Esophagus squamous epithelium (tissue), 5 donors: ENCODE measurements around the gene GPR146. TPM values are rescaled to one million over a fixed set of nuclear protein-coding genes. Genes with fewer than 3 reads are reported as not detected.
"Not testable (repeated sequence)": the region's sequence is repeated elsewhere in the genome, so short reads cannot be mapped to it uniquely, and the experiment has no call there.

ENCODE experiments used
- DNase-seq: peaks from one replicate; lab custom pipeline; 2025; lab: John Stamatoyannopoulos, UW
- H3K27ac ChIP-seq, 4 donors: fragments of 200-600 bp; sonication (generic); one replicate each; pipeline ENCODE4 v1.5.1; 2016 to 2019; ENCODE audit warnings: mild to moderate bottlenecking in 1 of 4
- H3K27me3 ChIP-seq, 4 donors: fragments of 200-600 bp; sonication (generic); 1 replicate in 3 of 4; 2 replicates in 1 of 4; pipeline versions ENCODE4 v1.5.1 to v1.6.0; 2017 to 2021; ENCODE audit warnings: antibody characterized with exemption in 1 of 4
- H3K36me3 ChIP-seq, 3 donors: fragments of 200-600 bp; sonication (generic); one replicate each; pipeline ENCODE4 v1.5.1; 2016 to 2019
- H3K4me1 ChIP-seq, 3 donors: fragments of 200-600 bp; sonication (generic); one replicate each; pipeline ENCODE4 v1.5.1; 2017 to 2019
- H3K4me3 ChIP-seq, 4 donors: fragments of 200-600 bp; sonication (generic); 1 replicate in 3 of 4; 2 replicates in 1 of 4; pipeline ENCODE4 v1.5.1; 2016 to 2019; ENCODE audit warnings: mild to moderate bottlenecking in 2 of 4, moderate library complexity in 1 of 4
- H3K9me3 ChIP-seq, 3 donors: fragments of 200-600 bp; sonication (generic); one replicate each; pipeline ENCODE4 v1.5.1; 2016 to 2019
- POLR2A ChIP-seq, 4 donors: fragments of 450-650 bp; IDR thresholded peaks; one replicate each; pipeline ENCODE4 v1.6.1; 2017; ENCODE audit warnings: antibody characterized with exemption in 4 of 4, mild to moderate bottlenecking in 4 of 4, moderate library complexity in 3 of 4
- WGBS, 2 donors: methylation state at CpG; one replicate each; pipeline ENCODE4 v1.1.5; 2018; 5-methylcytosine and 5-hydroxymethylcytosine counted together
- intact Hi-C: fragments of 100-400 bp; cut with DNase I; formaldehyde crosslinking; loops from one replicate; pipeline ENCODE4 v1.15.0; 2022
- total RNA-seq, 4 donors: library from RNA; depleted of rRNA; stranded (reverse); fragments of >200 nt; gene quantifications; one replicate each; pipeline ENCODE4 v1.1.0, GENCODE V29; 2016
- TF ChIP-seq, protein P1 (sequence below), 6 experiments: fragments of 450-650 bp in 4 of 6; fragments of 200-600 bp in 2 of 6; sonication (generic) in 2 of 6; IDR thresholded peaks; one replicate each; pipeline ENCODE4 v1.5.1; 2016 to 2019; ENCODE audit warnings: antibody characterized with exemption in 6 of 6, mild to moderate bottlenecking in 4 of 6, moderate library complexity in 4 of 6
- donor health status: DM: yes; HTN: yes; CAD: no.

The GPR146 gene
- total RNA-seq, 4 donors from 2014 or later = 1.1 to 12.8 (median 3.5) TPM

DNA sequence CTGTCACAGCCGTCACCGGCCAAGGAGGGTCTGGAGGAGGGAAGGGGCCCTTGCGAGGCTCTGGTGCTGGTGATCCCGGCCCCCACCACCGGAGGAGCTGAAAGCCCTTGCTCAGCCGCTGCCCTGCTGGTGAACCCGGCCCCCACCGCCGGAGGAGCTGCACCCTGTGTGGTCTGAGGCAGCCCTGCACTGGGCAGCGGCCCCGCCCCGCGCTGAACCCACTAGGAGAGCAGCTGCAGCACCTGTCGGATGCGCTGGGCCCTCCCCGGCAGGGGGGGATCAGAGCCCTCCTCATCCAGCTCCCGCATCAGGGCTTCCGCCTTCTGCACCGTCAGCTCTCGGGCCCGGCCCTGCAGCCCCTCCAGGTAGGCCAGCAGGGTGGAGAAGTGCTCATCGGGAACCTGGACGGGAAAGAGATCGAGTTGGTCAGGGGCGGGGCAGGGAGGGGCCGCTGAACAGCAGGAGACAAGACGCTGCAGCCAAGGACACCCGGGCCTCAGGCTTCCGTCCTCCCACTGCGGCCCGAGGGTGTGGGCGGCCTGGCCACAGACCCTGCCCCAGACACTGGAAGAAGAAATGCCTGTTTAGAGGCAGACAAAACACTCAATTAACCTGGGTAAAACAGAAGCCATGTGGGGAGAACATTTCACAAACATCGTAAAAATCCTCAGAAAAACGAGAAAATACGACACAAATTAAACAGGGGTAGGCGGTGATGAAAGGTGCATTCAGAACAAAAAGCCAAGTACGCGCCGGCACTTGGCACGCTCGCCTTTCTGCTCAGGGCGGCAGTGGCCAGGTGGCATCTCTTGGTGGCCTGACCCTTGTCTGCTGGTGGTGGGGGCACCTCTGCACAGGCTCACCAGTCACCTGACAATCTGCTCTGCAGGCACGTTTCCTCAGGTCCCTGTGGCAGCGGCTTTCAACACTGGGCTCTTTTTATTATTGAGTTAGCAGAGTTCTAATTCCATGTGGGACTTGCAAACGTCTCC lies 46.6 kb upstream of the GPR146 start:
- Histone ChIP-seq H3K36me3 (peaks cover 0 to 47% (median 13%) of the 10 kb centered on the region in 3 donors), H3K4me3 (no peak overlapping the region), H3K27ac (no peak overlapping the region), H3K27me3 (peaks cover 0 to 2% (median 0%) of the 10 kb centered on the region in 4 donors), H3K4me1 (peaks cover 3 to 14% (median 4%) of the 10 kb centered on the region in 3 donors), H3K9me3 (no peaks in the 10 kb centered on the region)
- TF ChIP-seq POLR2A (IDR thresholded peaks at IDR 0.05) = no peak
- TF ChIP-seq, protein P1, sequence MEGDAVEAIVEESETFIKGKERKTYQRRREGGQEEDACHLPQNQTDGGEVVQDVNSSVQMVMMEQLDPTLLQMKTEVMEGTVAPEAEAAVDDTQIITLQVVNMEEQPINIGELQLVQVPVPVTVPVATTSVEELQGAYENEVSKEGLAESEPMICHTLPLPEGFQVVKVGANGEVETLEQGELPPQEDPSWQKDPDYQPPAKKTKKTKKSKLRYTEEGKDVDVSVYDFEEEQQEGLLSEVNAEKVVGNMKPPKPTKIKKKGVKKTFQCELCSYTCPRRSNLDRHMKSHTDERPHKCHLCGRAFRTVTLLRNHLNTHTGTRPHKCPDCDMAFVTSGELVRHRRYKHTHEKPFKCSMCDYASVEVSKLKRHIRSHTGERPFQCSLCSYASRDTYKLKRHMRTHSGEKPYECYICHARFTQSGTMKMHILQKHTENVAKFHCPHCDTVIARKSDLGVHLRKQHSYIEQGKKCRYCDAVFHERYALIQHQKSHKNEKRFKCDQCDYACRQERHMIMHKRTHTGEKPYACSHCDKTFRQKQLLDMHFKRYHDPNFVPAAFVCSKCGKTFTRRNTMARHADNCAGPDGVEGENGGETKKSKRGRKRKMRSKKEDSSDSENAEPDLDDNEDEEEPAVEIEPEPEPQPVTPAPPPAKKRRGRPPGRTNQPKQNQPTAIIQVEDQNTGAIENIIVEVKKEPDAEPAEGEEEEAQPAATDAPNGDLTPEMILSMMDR (IDR thresholded peaks at IDR 0.05) = no peak
- intact Hi-C loops = loop anchor here (10.0 kb wide), 1 partner anchor 177 kb away; no protein-coding TSS in a partner anchor
- no peak for DNase-seq
- WGBS, 2 donors = 86 to 87% methylated on average over 13 to 14 of the region's 45 CpGs

DNA sequence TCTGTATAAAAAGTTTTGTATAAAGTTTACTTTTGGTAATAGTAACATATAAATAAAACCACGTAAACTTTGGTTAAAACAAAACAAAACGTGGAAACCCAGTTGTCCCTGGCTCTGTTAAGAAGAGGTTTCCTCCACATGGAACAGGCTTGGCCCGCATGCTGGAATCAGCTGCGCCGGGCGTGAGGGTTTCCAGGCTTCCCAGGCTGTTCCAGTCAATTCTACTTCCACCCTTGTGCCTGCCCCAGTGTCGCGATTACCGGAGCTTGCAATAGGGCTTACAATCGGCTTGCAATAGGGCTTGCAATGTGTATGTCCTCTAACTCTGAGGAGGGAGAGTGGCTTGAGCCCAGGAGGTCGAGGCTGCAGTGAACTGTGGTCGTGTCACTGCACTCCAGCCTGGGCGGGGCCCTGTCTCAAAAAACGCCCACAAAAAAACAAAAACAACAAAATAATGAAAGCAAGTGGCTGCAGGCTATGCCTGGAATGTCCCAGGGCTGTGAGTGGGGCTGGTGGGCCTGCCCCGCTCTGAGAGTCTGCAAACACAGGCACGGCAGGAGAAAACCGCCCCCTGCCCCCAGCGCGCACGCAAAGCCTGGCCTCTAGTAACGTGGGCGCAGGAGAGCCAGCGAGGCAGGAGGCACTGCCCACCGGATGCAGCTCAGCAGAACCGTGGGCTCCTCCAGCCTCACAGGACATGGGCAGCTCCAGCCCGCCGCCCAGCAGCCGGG lies 45.0 kb upstream of the GPR146 start:
- no peak overlapping the region for H3K27ac ChIP-seq
- 76 to 88% methylated on average over 8 to 20 of the region's 28 CpGs for whole genome bisulfite sequencing, 2 donors
- no peaks in the 10 kb centered on the region for H3K27me3 ChIP-seq
- H3K4me3 ChIP-seq = no peak overlapping the region
- H3K36me3 ChIP-seq = peaks cover 0 to 53% (median 13%) of the 10 kb centered on the region in 3 donors
- peaks cover 0 to 4% (median 0%) of the 10 kb centered on the region in 3 donors for H3K4me1 ChIP-seq
- no peak for DNase-seq
- intact Hi-C loops = loop anchor here (10.0 kb wide), 1 partner anchor 175 kb away; no protein-coding TSS in a partner anchor
- H3K9me3 ChIP-seq = no peaks in the 10 kb centered on the region
- TF ChIP-seq, protein P1 (IDR thresholded peaks at IDR 0.05) = no peak
- no peak for TF ChIP-seq POLR2A (IDR thresholded peaks at IDR 0.05)

DNA sequence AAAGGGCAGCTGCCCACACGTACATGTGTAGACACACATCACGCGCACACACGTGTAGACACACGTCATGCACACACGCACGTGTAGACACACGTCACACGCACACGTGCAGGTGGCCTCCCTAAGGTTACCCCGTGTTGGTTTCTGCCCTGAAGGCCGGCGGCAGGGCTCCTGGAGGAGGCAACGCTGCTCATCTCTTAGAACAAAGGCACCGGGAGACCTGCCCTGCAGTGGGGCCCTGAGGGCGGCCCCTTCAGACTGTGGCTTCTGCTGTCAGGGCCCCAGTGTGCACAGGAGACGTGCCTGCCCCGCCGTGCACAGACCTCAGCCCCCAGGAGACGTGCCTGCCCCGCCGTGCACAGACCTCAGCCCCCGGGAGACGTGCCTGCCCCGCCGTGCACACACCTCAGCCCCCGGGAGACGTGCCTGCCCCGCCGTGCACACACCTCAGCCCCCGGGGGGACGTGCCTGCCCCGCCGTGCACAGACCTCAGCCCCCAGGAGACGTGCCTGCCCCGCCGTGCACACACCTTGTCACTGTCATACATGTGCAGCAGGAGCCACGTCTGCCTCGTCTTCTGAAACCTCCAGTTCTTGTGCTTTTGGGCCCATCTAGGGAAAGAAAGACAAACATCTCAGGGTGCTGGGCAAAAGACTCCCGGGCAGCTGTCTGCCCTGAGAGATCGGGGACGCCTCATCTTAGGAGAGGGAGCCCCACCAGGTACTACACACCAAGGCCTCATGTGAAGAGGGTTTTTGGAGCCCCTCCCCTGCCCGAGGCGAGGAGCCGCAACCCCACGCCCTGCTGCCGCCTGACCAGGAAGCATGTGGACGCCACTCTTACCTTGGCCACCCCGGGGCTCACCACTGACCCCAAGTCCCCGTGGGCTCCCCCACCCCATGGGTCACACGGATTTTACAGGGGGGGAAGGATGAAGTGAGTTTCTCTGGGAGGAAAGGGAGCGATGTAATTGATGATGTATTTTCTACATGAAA lies 44.1 kb upstream of the GPR146 start:
- no peaks in the 10 kb centered on the region for H3K27me3 ChIP-seq
- peaks cover 0 to 4% (median 0%) of the 10 kb centered on the region in 3 donors for H3K4me1 ChIP-seq
- TF ChIP-seq POLR2A (IDR thresholded peaks at IDR 0.05) = no peak
- TF ChIP-seq, protein P1 (IDR thresholded peaks at IDR 0.05) = no peak
- no peak overlapping the region for H3K4me3 ChIP-seq
- H3K9me3 ChIP-seq = no peaks in the 10 kb centered on the region
- intact Hi-C loops = loop anchor here (10.0 kb wide), 1 partner anchor 175 kb away; no protein-coding TSS in a partner anchor
- no peak for DNase-seq
- H3K36me3 ChIP-seq = peaks cover 0 to 59% (median 13%) of the 10 kb centered on the region in 3 donors
- no peak overlapping the region for H3K27ac ChIP-seq
- 60 to 80% methylated on average over 1 of the region's 52 CpGs for WGBS, 2 donors

DNA sequence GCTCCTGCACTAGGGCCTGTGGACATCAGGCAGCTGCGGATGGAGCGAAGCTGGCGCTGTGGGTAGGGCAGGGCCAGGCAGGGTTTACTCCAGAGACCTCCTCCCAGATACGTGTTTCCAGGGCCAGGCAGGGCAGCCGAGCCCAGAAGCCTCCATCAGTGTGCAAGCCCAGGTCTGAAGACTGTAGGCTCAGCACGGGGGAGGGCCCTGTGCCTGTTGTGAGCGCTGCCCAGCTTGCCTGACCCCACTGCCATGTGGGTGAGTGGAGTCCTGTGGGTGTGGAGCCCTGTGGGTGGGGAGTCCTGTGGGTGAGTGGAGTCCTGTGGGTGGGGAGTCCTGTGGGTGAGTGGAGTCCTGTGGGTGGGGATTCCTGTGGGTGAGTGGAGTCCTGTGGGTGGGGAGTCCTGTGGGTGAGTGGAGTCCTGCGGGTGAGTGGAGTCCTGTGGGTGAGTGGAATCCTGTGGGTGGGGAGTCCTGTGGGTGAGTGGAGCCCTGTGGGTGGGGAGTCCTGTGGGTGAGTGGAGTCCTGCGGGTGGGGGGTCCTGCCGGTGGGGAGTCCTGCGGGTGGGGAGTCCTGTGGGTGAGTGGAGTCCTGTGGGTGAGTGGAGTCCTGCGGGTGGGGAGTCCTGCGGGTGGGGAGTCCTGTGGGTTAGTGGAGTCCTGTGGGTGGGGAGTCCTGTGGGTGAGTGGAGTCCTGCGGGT lies 43.1 kb upstream of the GPR146 start:
- DNase-seq, H3K4me1 ChIP-seq, H3K4me3 ChIP-seq, H3K9me3 ChIP-seq, H3K27ac ChIP-seq, H3K27me3 ChIP-seq, intact Hi-C loops: not testable (repeated sequence)
- WGBS, 2 donors = no CpG with 5 or more reads among the region's 14 CpGs
- H3K36me3 ChIP-seq = peaks cover 0 to 53% (median 13%) of the 10 kb centered on the region in 3 donors

DNA sequence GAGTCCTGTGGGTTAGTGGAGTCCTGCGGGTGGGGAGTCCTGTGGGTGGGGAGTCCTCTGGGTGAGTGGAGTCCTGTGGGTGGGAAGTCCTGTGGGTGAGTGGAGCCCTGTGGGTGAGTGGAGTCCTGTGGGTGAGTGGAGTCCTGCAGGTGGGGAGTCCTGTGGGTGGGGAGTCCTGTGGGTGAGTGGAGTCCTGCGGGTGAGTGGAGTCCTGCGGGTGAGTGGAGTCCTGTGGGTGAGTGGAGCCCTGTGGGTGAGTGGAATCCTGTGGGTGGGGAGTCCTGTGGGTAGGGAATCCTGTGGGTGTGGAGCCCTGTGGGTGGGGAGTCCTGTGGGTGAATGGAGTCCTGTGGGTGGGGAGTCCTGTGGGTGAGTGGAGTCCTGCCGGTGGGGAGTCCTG lies 42.3 kb upstream of the GPR146 start:
- H3K9me3 ChIP-seq, H3K4me1 ChIP-seq, DNase-seq, H3K27ac ChIP-seq, H3K27me3 ChIP-seq, intact Hi-C loops, H3K4me3 ChIP-seq: not testable (repeated sequence)
- H3K36me3 ChIP-seq = peaks cover 0 to 52% (median 13%) of the 10 kb centered on the region in 3 donors
- WGBS, 2 donors = no CpG with 5 or more reads among the region's 4 CpGs

DNA sequence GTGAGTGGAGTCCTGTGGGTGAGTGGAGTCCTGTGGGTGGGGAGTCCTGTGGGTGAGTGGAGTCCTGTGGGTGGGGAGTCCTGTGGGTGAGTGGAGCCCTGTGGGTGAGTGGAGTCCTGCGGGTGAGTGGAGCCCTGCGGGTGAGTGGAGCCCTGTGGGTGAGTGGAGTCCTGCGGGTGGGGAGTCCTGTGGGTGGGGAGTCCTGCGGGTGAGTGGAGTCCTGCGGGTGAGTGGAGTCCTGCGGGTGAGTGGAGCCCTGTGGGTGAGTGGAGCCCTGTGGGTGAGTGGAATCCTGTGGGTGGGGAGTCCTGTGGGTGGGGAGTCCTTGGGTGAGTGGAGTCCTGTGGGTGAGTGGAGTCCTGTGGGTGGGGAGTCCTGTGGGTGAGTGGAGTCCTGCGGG lies 41.9 kb upstream of the GPR146 start:
- H3K4me1 ChIP-seq, DNase-seq, H3K27ac ChIP-seq, H3K4me3 ChIP-seq, intact Hi-C loops, H3K9me3 ChIP-seq, H3K27me3 ChIP-seq: not testable (repeated sequence)
- no CpG with 5 or more reads among the region's 7 CpGs for WGBS, 2 donors
- H3K36me3 ChIP-seq = peaks cover 0 to 52% (median 10%) of the 10 kb centered on the region in 3 donors
